SK-N-MC (cell line): Measurements from ENCODE around the gene PHACTR3.

Experiments used
- EZH2 ChIP-seq: fragments of 200-600 bp; sonication (generic); IDR thresholded peaks from one replicate; pipeline ENCODE4 v1.6.1; 2017; ENCODE audit warnings: antibody characterized with exemption
- POLR2AphosphoS5 ChIP-seq: IDR thresholded peaks from 2 replicates; pipeline ENCODE4 v1.6.1; 2012; ENCODE audit warnings: mild to moderate bottlenecking, low read depth, low read length, borderline replicate concordance

GRCh38 chr20:59777331-59777725, 173.0 kb downstream of the PHACTR3 start:
- TF ChIP-seq POLR2AphosphoS5 (no peak), EZH2 (no peak)
